Measurements from ENCODE around the gene RP9. TPM values are rescaled to one million over a fixed set of nuclear protein-coding genes. Genes with fewer than 3 reads are reported as not detected.

Gene RP9
- total RNA-seq, 1 donor from 2014 or later = 16.4 TPM

GRCh38 chr7:33066771-33067170, 42.4 kb downstream of the RP9 start:
- intact Hi-C loops (cut with micrococcal nuclease) = no loop called here

- intact Hi-C loops (cut with micrococcal nuclease) = no loop called here
These were observed 43.2 kb downstream of the RP9 start for GRCh38 chr7:33065981-33066380.

GRCh38 chr7:33062782-33063443, 46.3 kb downstream of the RP9 start:
- intact Hi-C loops (cut with micrococcal nuclease) = loop anchor here (1.0 kb wide), 11 partner anchors 9 to 573 kb away; partner anchors contain the start of genes AVL9, BBS9, LSM5 and RP9

- intact Hi-C loops (cut with micrococcal nuclease) = no loop called here
These were observed 47.0 kb downstream of the RP9 start, which contains the start of gene NT5C3A for GRCh38 chr7:33062023-33062781. Gene NT5C3A (minus strand): TSS chr7:33062776. CDS start chr7:33062705, 71 bp downstream.

DNA sequence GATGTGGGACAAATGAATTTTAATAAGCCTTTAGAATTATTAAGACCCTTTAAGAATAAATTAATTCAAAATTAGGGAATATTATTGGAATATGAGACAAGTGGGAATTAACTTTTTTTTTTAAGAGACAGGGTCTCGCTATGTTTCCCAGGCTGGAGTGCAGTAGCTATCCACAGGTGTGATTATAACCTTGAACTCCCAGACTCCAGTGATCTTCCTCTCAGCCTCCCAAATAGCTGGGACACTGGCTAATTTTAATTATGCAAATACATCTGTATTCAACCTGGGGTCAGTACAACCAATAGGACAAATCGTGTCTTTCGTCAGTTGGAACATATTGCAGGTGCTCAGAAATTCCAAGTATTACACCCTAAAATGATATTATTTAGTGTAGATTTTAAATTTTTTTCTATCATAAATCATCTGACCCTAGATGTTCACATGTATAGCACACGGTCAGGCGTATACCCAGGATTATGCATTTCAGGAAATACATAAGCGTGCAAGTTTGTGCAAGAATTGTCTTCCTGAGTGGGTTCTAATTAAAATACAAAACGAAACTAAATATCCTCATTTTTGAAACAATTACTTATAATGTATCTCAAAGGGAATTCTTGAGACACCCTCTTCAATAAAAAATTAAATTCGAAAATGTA, 47.8 kb downstream of the RP9 start:
- intact Hi-C loops (cut with micrococcal nuclease) = no loop called here

- intact Hi-C loops (cut with micrococcal nuclease) = no loop called here
These were observed 49.6 kb downstream of the RP9 start for GRCh38 chr7:33059635-33060034.

DNA sequence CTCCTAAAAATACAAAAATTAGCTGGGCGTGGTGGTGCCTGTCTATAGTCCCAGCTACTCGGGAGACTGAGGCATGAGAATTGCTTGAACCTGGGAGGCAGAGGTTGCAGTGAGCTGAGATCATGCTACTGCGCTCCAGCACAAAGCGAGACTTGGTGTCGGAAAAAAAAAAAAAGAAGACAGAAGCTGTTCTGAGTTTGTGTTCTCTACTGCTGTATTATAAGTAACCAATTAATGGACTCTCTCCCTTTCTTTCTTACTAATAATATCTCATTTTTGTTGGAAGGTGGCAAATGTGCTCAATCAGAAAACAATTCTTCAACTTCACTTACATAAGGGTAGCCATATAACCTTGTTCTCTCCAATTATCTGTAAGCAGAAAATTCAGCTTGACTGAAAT, 54.0 kb downstream of the RP9 start:
- intact Hi-C loops (cut with micrococcal nuclease) = no loop called here

- intact Hi-C loops (cut with micrococcal nuclease) = loop anchor here (1.0 kb wide), 2 partner anchors 9 to 15 kb away; no protein-coding TSS in a partner anchor
These were observed 54.8 kb downstream of the RP9 start for GRCh38 chr7:33054261-33054964.

- intact Hi-C loops (cut with micrococcal nuclease) = loop anchor here (1.0 kb wide), 2 partner anchors 10 to 14 kb away; no protein-coding TSS in a partner anchor
These were observed 55.5 kb downstream of the RP9 start for GRCh38 chr7:33053721-33054120.

DNA sequence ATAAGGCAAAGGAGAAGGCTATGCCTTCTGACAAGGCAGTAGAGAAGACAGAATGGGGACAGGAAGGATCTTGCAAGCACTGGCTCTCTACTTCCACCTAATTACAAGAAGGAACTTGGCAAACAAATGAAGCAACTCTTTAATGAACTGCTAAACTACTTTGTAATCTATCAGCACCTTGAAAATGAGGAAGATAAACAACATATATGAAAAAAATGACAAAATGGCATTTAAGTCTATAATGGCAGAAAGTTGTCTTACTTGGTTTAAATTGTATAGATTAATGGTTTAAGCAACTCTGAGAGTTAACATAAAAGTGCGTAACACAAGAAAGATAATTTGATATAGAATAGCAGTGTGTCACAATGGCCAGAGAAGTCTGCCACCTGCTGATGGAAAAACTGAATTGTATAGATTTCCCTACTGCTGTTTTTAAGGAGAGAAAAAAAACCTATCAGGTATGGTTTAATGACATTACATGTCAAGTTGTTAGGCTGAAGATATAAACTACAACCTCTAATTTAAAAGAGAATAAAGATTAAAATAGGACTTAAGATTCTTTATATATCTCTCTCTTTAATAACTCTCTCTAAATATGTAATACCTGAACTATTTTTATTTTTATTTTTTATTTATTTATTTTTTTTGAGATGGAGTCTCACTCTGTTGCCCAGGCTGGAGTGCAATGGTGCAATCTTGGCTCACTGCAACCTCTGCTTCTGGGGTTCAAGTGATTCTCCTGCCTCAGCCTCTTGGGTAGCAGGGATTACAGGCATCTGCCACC, 58.5 kb downstream of the RP9 start:
- intact Hi-C loops (cut with micrococcal nuclease) = loop anchor here (1.0 to 2.0 kb wide), 7 partner anchors 11 to 358 kb away; no protein-coding TSS in a partner anchor

- intact Hi-C loops (cut with micrococcal nuclease) = no loop called here
These were observed 60.5 kb downstream of the RP9 start for GRCh38 chr7:33048704-33049103.

DNA sequence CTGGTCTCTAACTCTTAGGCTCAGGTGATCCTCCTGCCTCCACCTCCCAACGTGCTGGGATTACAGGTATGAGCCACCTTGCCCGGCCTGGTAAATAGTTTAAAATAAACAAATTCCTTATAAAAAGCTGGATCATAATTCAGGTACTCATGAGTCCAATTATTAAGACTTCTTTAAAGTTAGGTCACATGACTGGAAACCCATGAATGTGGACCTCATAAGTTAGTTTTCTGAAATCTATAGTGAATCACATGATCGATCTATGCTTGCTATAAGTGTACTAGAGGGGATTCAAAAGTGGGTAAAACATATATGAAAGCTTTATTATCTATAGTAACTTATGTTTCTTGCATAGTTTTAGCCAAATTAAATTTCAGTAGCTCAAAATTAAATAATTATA, 60.9 kb downstream of the RP9 start:
- intact Hi-C loops (cut with micrococcal nuclease) = no loop called here

GRCh38 chr7:33044986-33045385, 64.2 kb downstream of the RP9 start:
- intact Hi-C loops (cut with micrococcal nuclease) = no loop called here

Other genes starting within 250 kb of the RP9 start
- 45.9 and 55.3 TPM in 2 replicates for gene KBTBD2, start 217.6 kb downstream of the RP9 start, total RNA-seq
- 1.1 and 1.7 TPM in 2 replicates for gene FKBP9, start 152.0 kb downstream of the RP9 start, total RNA-seq
- gene NT5C3A, start 46.6 kb downstream of the RP9 start, total RNA-seq = 49.0 and 53.1 TPM in 2 replicates
- gene BBS9, start 20.2 kb upstream of the RP9 start, total RNA-seq = 10.4 and 11.3 TPM in 2 replicates